SK-N-SH (cell line): ENCODE results near the gene PMVK. TPM values are rescaled to one million over a fixed set of nuclear protein-coding genes. Genes with fewer than 3 reads are reported as not detected.

Experiments used
- CTCF ChIA-PET: fragments of 300-600, 350-600 bp; formaldehyde crosslinking; extraction: SDS; loops from one replicate; lab custom pipeline; 2021; lab: Yijun Ruan, JAX
- POLR2A ChIA-PET: fragments of 350-600 bp; sonication (Branson Sonifier 250); formaldehyde crosslinking; extraction: SDS; loops from one replicate; lab custom pipeline; 2020; ENCODE audit warnings: antibody characterized with exemption, inconsistent platforms; lab: Yijun Ruan, JAX
- DNase-seq: peaks from one replicate; pipeline ENCODE4 v3.0.0; 2012
- H2AFZ ChIP-seq: fragments of 200-600 bp; sonication (generic); 2 replicates; pipeline ENCODE4 v1.8.1; 2016; ENCODE audit warnings: antibody characterized with exemption, mild to moderate bottlenecking, low read depth
- H3F3A ChIP-seq: fragments of 200-600 bp; sonication (generic); replicated peaks from 2 replicates; pipeline ENCODE3; 2016; ENCODE audit warnings: antibody characterized with exemption, mild to moderate bottlenecking; ENCODE audit not compliant: insufficient read depth
- H3K27ac ChIP-seq, 2 experiments: fragments of 200-500 bp in 1 of 2; fragments of 200-600 bp in 1 of 2; sonication (Bioruptor generic) in 1 of 2; sonication (generic), shearing (Covaris generic) in 1 of 2; 2 replicates each; pipeline versions ENCODE4 v1.5.1 to v1.6.1; 2014 to 2016; ENCODE audit warnings: low read depth in 2 of 2, inconsistent platforms in 1 of 2, low read length in 1 of 2, mild to moderate bottlenecking in 1 of 2, mixed read lengths in 1 of 2
- H3K27me3 ChIP-seq: fragments of 200-600 bp; sonication (generic), shearing (Covaris generic); 2 replicates; pipeline ENCODE4 v1.6.1; 2016; ENCODE audit warnings: mixed run types; ENCODE audit not compliant: insufficient read depth
- H3K36me3 ChIP-seq, 2 experiments: fragments of 200-500 bp in 1 of 2; fragments of 200-600 bp in 1 of 2; sonication (Bioruptor generic) in 1 of 2; sonication (generic) in 1 of 2; replicated peaks in 1 of 2; 2 replicates each; pipeline versions ENCODE3 to v1.5.1; 2014 to 2016; ENCODE audit warnings: low read length in 1 of 2, mild to moderate bottlenecking in 1 of 2; ENCODE audit not compliant: insufficient read depth in 2 of 2, control insufficient read depth in 1 of 2
- H3K4me1 ChIP-seq, 2 experiments: fragments of 200-500 bp in 1 of 2; fragments of 200-600 bp in 1 of 2; sonication (Bioruptor generic) in 1 of 2; sonication (generic), shearing (Covaris generic) in 1 of 2; 2 replicates each; pipeline versions ENCODE4 v1.5.1 to v1.6.1; 2014 to 2016; ENCODE audit warnings: low read depth in 1 of 2, low read length in 1 of 2, mixed run types in 1 of 2; ENCODE audit not compliant: insufficient read depth in 2 of 2, control insufficient read depth in 1 of 2
- H3K4me2 ChIP-seq: fragments of 200-600 bp; sonication (generic), shearing (Covaris generic); 2 replicates; pipeline ENCODE4 v1.6.1; 2017; ENCODE audit warnings: mixed run types
- H3K4me3 ChIP-seq, 2 experiments: fragments of 200-500 bp in 1 of 2; fragments of 200-600 bp in 1 of 2; sonication (Bioruptor generic) in 1 of 2; sonication (generic), shearing (Covaris generic) in 1 of 2; 2 replicates each; pipeline versions ENCODE4 v1.5.1 to v1.8.1; 2014 to 2016; ENCODE audit warnings: low read depth in 2 of 2, inconsistent platforms in 1 of 2, low read length in 1 of 2, mild to moderate bottlenecking in 1 of 2, mixed read lengths in 1 of 2, moderate library complexity in 1 of 2
- H3K79me2 ChIP-seq: fragments of 200-600 bp; sonication (generic); 2 replicates; pipeline ENCODE4 v1.8.1; 2017; ENCODE audit warnings: mild to moderate bottlenecking; ENCODE audit not compliant: insufficient read depth
- H3K9ac ChIP-seq: fragments of 200-600 bp; sonication (generic); 2 replicates; pipeline ENCODE4 v1.6.1; 2017; ENCODE audit warnings: mixed run types
- H3K9me2 ChIP-seq: fragments of 200-600 bp; sonication (generic); 2 replicates; pipeline ENCODE4 v1.6.1; 2017; ENCODE audit warnings: mixed run types
- H3K9me3 ChIP-seq: fragments of 200-600 bp; sonication (generic); 2 replicates; pipeline ENCODE4 v1.6.1; 2017; ENCODE audit warnings: mixed run types, mild to moderate bottlenecking, moderate library complexity
- H4K20me1 ChIP-seq: fragments of 200-600 bp; sonication (generic); 2 replicates; pipeline ENCODE4 v1.6.1; 2017; ENCODE audit warnings: mild to moderate bottlenecking, mixed run types; ENCODE audit not compliant: insufficient read depth
- CHD2 ChIP-seq: fragments of 150-350 bp; IDR thresholded peaks from 2 replicates; pipeline ENCODE4 v1.6.1; 2018; ENCODE audit warnings: low read length; ENCODE audit not compliant: partially characterized antibody
- EP300 ChIP-seq, 2 experiments: IDR thresholded peaks; 2 replicates each; pipeline versions ENCODE4 v1.4.0 to v1.6.1; 2012; ENCODE audit warnings: borderline replicate concordance in 1 of 2, low read depth in 1 of 2, low read length in 1 of 2
- FOXJ3 ChIP-seq: sonication (generic); formaldehyde crosslinking; IDR thresholded peaks from 2 replicates; pipeline ENCODE4 v1.5.1; 2020; ENCODE audit warnings: mild to moderate bottlenecking, missing genetic modification reagents
- FOXM1 ChIP-seq: IDR thresholded peaks from 2 replicates; pipeline ENCODE4 v1.4.0; 2012; ENCODE audit warnings: low read depth, mild to moderate bottlenecking
- GABPA ChIP-seq: IDR thresholded peaks from 2 replicates; pipeline ENCODE4 v1.4.0; 2012; ENCODE audit warnings: low read depth, mild to moderate bottlenecking
- MXI1 ChIP-seq: IDR thresholded peaks from 2 replicates; pipeline ENCODE4 v1.6.1; 2012; ENCODE audit warnings: mild to moderate bottlenecking, low read depth, low read length, improper control_type of control experiment
- NFIC ChIP-seq: IDR thresholded peaks from 2 replicates; pipeline ENCODE4 v1.4.0; 2012; ENCODE audit warnings: borderline replicate concordance
- RCOR1 ChIP-seq: fragments of 150-350 bp; IDR thresholded peaks from 2 replicates; pipeline ENCODE4 v1.6.1; 2017; ENCODE audit warnings: antibody characterized with exemption, low read length
- REST ChIP-seq: IDR thresholded peaks from 2 replicates; pipeline ENCODE4 v1.6.1; 2012; ENCODE audit warnings: mild to moderate bottlenecking, low read depth, low read length, moderate library complexity
- RFX5 ChIP-seq: IDR thresholded peaks from 2 replicates; pipeline ENCODE4 v1.6.1; 2012; ENCODE audit warnings: mild to moderate bottlenecking, improper control_type of control experiment, low read length
- SMC3 ChIP-seq: IDR thresholded peaks from 2 replicates; pipeline ENCODE4 v1.6.1; 2012; ENCODE audit warnings: low read depth, low read length, improper control_type of control experiment
- TCF12 ChIP-seq: IDR thresholded peaks from 2 replicates; pipeline ENCODE4 v1.4.0; 2012
- USF1 ChIP-seq: IDR thresholded peaks from 2 replicates; pipeline ENCODE4 v1.4.0; 2012; ENCODE audit warnings: low read depth, borderline replicate concordance
- WGBS: methylation state at CpG from one replicate; pipeline ENCODE4 v1.1.6; 2017; ENCODE audit warnings: low lambda C conversion rate; 5-methylcytosine and 5-hydroxymethylcytosine counted together
- polyA plus RNA-seq, 3 experiments: library from polyadenylated mRNA; depleted of rRNA; stranded (reverse); fragments of >200 nt; gene quantifications; 2 replicates each; pipeline ENCODE4 v1.2.3, GENCODE V29; 2012
- TF ChIP-seq, protein P1 (sequence below): fragments of 150-350 bp; IDR thresholded peaks from 2 replicates; pipeline ENCODE4 v1.6.1; 2017; ENCODE audit warnings: antibody characterized with exemption, low read length, low read depth, borderline replicate concordance
- TF ChIP-seq, protein P2 (sequence below): fragments of 150-350 bp; IDR thresholded peaks from 2 replicates; pipeline ENCODE4 v1.6.1; 2016; ENCODE audit warnings: mild to moderate bottlenecking, low read depth, low read length

Gene PMVK
- polyA plus RNA-seq, 1 of the 3 experiments (the other 2 are of a cell fraction) = 59.6 TPM

GRCh38 chr1:154966111-154966510 lies 29.6 kb upstream of the PMVK start:
- peaks cover 28% of the 10 kb centered on the region for H3F3A ChIP-seq
- TF ChIP-seq, protein P1, sequence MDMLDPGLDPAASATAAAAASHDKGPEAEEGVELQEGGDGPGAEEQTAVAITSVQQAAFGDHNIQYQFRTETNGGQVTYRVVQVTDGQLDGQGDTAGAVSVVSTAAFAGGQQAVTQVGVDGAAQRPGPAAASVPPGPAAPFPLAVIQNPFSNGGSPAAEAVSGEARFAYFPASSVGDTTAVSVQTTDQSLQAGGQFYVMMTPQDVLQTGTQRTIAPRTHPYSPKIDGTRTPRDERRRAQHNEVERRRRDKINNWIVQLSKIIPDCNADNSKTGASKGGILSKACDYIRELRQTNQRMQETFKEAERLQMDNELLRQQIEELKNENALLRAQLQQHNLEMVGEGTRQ = no peak
- TF ChIP-seq FOXM1 (no peak), RCOR1 (no peak), MXI1 (no peak), RFX5 (no peak), SMC3 (no peak), REST (no peak), NFIC (no peak), CHD2 (no peak), FOXJ3 (CRISPR knock-in tag) (no peak), GABPA (no peak), EP300 (IDR thresholded peaks at IDR 0.05; ENCODE audit: borderline replicate concordance in 1 of 2, low read depth in 1 of 2, low read length in 1 of 2) (no peak), TCF12 (no peak), USF1 (no peak)
- TF ChIP-seq, protein P2, sequence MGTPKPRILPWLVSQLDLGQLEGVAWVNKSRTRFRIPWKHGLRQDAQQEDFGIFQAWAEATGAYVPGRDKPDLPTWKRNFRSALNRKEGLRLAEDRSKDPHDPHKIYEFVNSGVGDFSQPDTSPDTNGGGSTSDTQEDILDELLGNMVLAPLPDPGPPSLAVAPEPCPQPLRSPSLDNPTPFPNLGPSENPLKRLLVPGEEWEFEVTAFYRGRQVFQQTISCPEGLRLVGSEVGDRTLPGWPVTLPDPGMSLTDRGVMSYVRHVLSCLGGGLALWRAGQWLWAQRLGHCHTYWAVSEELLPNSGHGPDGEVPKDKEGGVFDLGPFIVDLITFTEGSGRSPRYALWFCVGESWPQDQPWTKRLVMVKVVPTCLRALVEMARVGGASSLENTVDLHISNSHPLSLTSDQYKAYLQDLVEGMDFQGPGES = no peak
- 0 out of 2 replicates have a peak overlapping the region, but pooled peaks have one; percentile 29 for H3K4me2 ChIP-seq
- H3K27me3 ChIP-seq = no peaks in the 10 kb centered on the region
- H3K9me3 ChIP-seq = no peaks in the 10 kb centered on the region
- H3K27ac ChIP-seq = peak overlapping the region in 1 of 2 experiments; percentile 13; a peak in 1 of 4 replicates
- peaks cover 9 to 54% of the 10 kb centered on the region in 2 experiments for H3K4me1 ChIP-seq
- DNase-seq = no peak
- WGBS = 88% methylated on average over 3 of the region's 7 CpGs
- H2AFZ ChIP-seq = no peak overlapping the region
- peaks cover 27% of the 10 kb centered on the region for H4K20me1 ChIP-seq
- POLR2A ChIA-PET = interaction anchor here (1.4 kb wide), 1 partner anchor 26 kb away, joined by 3 read pairs; no protein-coding TSS in a partner anchor
- CTCF ChIA-PET = interaction anchor here (0.8 to 37.5 kb wide), 5 partner anchors 10 to 95 kb away, joined by 3 to 640 read pairs (median 5); partner anchors contain the start of genes LENEP and ZBTB7B
- H3K9me2 ChIP-seq = no peaks in the 10 kb centered on the region
- H3K36me3 ChIP-seq = peaks cover 36 to 50% of the 10 kb centered on the region in 2 experiments
- H3K79me2 ChIP-seq = peaks cover 74% of the 10 kb centered on the region
- H3K9ac ChIP-seq = no peak overlapping the region
- no peak overlapping the region for H3K4me3 ChIP-seq
